ENCODE data around the gene CELF3.
A peak's percentile ranks its signal among the peaks of the same experiment; 100 is the strongest.
"Not testable (repeated sequence)": the region's sequence is repeated elsewhere in the genome, so short reads cannot be mapped to it uniquely, and the experiment has no call there.

The CELF3 gene

GRCh38 chr1:151716771-151717631, at the start of gene CELF3:
CELF3 (minus strand) TSS chr1:151716803; CDS start chr1:151716020, 783 bp downstream.
- DNase-seq: no peak

GRCh38 chr1:151763990-151764389, 47.4 kb upstream of the CELF3 start:
- DNase-seq: no peak

- peak; percentile 67 for DNase-seq
Measured at GRCh38 chr1:151762941-151763921, 46.6 kb upstream of the CELF3 start, which contains the start of gene MRPL9. MRPL9 (minus strand) TSS chr1:151763496; CDS start chr1:151763479, 17 bp downstream.

GRCh38 chr1:151760597-151761385, 44.2 kb upstream of the CELF3 start:
- no peak for DNase-seq

GRCh38 chr1:151759241-151759640, 42.6 kb upstream of the CELF3 start:
- DNase-seq: no peak

- DNase-seq: no peak
Measured at GRCh38 chr1:151756291-151756690, 39.7 kb upstream of the CELF3 start.

GRCh38 chr1:151741516-151741915, 24.9 kb upstream of the CELF3 start:
- no peak for DNase-seq

GRCh38 chr1:151739590-151740355, 23.2 kb upstream of the CELF3 start:
- DNase-seq: peak; percentile 16

- DNase-seq: no peak
Measured at GRCh38 chr1:151737479-151737878, 20.9 kb upstream of the CELF3 start.

GRCh38 chr1:151737026-151737425, 20.4 kb upstream of the CELF3 start:
- DNase-seq: no peak

GRCh38 chr1:151733995-151734394, 17.4 kb upstream of the CELF3 start:
- not testable (repeated sequence) for DNase-seq

- DNase-seq: no peak
Measured at GRCh38 chr1:151733126-151733525, 16.5 kb upstream of the CELF3 start.

GRCh38 chr1:151729966-151730291, 13.3 kb upstream of the CELF3 start:
- DNase-seq: no peak

- no peak for DNase-seq
Measured at GRCh38 chr1:151729157-151729965, 12.8 kb upstream of the CELF3 start.

GRCh38 chr1:151728151-151729054, 11.8 kb upstream of the CELF3 start:
- DNase-seq: no peak

- DNase-seq: no peak
Measured at GRCh38 chr1:151723726-151724370, 7.2 kb upstream of the CELF3 start.

GRCh38 chr1:151721788-151722510, 5.3 kb upstream of the CELF3 start:
- DNase-seq: no peak

GRCh38 chr1:151720974-151721787, 4.6 kb upstream of the CELF3 start, which contains the start of gene RIIAD1:
RIIAD1 (plus strand) TSS chr1:151721522; CDS start chr1:151721537, 15 bp downstream.
- no peak for DNase-seq

All from MV-4-11 (cell line).